GM19324 (cell line): ENCODE measurements around the gene RNF19B.
"Not testable (repeated sequence)": the region's sequence is repeated elsewhere in the genome, so short reads cannot be mapped to it uniquely, and the experiment has no call there.

Source experiments
- ATAC-seq: cut with Tn5 transposase; IDR thresholded peaks from one replicate; pipeline ENCODE4 v1.9.1; 2021; ENCODE audit warnings: mild to moderate bottlenecking, moderate library complexity; ENCODE audit not compliant: unreplicated experiment, low FRiP score

The RNF19B gene

DNA sequence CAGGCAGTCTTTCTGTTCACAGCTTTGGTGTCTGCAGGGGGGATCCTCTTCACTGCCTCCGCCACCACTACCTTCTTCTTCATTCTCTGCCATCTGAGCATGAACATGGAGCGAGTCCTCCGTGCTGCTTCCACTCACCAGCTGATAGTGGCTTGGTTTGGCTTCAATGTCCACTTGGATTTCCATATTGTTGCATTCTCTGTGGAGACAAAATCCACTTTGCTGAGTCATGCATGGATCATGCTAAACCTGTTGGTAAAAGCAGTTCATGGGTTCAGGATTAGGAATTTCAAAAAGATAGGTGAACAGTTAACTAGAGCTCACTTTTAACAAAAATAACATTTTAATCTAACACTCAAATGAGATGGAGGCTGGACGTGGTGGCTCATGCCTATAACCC lies 27.5 kb downstream of the RNF19B start:
- no peak for ATAC-seq

DNA sequence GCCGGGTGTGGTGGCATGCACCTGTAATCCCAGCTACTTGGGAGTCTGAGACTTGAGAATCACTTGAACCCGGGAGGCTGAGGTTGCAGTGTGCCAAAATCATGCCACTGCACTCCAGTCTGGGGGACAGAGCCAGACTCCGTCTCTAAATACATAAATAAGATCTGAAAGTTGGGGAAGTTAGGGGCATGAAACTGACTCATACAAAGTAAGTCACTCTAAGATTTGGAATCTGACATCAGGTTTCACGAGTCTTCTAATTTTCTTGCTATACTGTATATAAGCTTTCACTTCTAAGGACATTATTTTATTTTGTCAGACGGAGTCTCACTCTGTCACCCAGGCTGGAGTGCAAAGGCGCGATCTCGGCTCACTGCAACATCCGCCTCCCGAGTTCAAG lies 30.1 kb downstream of the RNF19B start:
- ATAC-seq, result no peak

DNA sequence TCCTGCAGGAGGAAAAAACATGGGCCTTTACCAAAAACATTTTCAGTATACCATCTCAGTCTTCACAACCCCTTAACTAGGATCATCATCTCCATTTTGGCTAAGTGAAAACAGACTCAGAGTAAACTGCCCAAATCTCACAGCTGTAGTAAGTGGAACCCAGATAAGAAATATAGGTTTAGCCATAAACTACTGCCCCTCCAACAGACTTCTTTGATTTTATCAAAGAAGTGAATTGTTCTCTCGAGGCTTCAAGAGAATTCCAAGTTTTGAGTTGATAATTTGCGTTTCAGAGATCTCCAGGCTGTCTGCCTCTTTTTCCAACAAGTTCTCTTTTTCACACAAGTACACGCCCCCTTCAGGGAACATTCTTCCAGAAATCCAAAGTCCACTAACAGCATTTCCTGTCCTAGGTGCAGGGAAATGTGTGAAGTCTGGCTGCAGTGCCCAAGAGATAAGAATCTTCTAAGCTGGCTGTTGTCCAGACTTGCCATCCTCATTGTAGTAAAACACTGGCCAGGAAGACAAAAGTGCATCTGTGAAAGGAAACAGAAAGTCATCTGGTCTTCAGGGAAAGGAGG lies 30.8 kb downstream of the RNF19B start:
- no peak for ATAC-seq

DNA sequence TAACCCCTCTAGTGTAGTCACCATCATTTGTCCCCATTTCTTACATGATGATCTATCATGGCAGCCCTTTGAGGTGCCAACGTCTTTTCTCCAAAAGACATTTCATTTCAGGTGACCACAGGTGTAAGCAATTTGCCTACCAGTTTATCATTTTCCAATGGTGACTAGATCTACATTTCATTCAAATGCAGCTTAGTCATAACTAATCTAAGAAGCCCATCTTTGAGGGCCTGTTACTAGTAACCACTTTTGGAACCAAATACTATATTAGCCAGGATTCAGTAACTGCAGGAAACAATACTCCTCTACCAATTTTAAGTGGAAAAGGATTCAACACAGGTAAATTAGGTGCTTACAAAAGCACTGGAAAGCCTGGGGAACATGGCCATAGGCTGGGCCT lies 32.8 kb downstream of the RNF19B start:
- no peak for ATAC-seq

DNA sequence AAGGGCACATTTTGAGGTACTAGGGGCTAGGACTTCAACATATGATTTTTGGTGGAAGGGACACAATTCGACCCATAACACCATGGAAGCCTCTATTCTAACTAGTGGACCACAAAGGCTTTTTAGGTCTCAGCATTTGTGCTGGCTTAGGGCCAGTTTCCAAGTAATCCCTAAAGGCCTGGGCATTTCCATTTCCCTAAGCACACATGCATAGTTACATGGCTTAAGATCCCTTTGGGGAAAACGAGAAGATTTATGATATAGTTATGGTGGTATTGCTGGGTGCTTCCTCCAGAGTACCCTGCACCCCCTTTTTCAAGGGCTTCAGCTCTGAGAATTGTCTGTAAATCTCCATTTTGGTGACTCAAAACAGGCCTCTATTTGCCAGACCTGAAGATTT lies 35.2 kb downstream of the RNF19B start:
- no peak for ATAC-seq

DNA sequence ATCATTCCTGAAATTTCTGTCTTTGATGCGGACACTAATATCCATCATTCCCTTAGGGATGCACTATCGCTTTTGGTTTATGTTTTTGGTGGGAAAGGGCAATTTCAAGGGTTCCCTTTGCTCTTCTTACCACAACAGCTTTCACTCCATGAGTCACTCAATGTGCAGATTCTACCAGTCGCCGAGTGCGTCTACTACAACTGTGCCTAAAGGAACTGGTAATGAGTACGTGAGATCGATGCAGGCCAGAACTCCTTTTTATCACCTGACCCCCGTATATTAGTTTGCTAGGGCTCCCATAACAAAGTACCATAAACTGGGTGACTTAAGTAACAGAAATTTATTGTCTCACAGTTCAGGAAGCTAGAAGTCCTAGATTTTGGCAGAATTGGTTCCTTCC lies 35.9 kb downstream of the RNF19B start:
- no peak for ATAC-seq

DNA sequence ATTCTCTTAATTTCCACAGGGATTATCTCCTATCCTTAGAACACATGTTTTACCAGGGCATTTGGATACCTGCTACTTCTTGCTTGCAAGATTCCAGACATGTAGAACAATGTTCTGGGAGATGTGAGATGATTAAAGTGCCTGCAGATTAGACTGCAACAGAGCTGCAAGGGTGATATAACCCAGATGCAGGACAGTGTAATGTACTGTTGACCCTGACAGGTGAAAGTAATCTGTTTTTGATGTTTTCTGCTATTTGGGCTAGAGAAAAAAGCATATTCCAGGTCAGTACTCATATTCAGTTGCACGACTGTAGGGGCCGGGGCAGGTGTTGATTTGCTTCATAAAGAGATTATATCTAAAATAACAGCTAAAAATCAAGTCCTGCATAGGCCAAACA lies 36.3 kb downstream of the RNF19B start:
- ATAC-seq, result no peak

DNA sequence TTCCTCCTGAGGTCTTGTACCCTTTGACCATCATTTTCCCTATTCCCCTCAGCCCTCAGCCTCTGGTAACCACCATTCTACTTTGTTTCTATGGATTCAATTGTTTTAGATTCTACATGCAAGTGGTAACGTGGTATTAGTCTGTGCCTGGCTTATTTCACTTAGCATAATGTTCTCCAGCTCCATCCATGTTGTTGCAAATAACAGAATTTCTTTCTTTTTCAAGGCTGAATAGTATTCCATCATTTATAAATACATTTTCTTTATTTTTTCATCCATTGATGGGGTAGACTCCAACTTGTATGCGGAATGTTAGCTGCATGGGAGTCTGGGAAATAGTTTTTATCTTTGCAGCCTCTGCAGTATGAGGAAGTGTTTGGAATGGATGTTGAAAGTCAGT lies 37.2 kb downstream of the RNF19B start:
- no peak for ATAC-seq

DNA sequence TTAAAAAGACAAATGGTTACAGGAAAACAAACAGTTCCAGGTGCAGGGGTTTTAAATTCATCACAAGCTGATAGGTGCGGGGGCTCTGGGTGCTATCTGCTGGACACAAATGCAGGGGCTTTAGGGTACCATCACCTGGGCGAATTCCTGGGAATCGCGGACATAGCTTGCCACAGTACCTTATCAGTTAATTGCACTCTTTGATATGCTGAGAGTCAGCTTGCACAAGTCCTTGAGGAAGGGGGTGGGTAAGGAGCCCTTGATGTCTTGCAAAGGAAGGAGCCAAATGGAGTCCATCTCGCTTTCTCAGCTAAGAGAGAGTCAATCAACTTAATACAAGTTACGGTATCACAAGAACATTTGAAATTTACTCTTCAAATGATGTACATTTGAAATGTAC lies 38.0 kb downstream of the RNF19B start:
- no peak for ATAC-seq

DNA sequence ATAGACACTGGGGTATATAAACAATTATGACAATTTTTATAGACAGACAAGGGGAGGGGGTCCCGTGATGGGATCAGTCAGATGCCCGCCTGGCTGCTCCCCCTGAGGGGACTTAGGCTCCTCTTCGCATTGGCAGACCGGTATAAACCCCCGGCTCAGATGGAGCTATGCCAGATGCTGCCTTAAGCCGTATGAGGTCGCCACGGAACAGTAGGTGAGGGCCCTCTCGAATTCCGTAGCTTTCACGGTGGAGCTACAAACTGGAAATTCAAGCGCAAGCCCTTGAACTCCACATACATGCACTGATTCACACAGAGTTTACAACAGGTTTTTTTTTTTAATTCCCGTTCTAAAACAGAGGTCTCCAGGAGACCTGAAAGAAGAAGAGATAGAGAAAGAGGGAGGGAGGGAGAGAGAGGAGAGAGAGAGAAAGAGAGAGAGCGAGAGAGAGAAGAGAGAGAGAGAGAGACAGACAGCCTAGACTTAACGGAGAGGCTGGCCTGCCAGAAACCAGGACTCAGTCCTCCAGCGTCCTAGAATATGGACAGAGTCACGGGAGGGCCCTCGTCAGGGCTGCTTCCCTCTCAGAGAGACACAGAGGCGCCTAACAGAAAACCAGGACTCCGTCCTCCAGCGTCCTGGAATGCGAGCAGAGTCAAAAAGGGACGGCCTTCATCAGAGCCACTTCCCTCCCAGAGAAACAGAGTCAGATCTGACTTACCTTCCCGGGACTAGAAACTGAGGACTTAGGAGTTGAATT lies 39.0 kb downstream of the RNF19B start:
- no peak for ATAC-seq

DNA sequence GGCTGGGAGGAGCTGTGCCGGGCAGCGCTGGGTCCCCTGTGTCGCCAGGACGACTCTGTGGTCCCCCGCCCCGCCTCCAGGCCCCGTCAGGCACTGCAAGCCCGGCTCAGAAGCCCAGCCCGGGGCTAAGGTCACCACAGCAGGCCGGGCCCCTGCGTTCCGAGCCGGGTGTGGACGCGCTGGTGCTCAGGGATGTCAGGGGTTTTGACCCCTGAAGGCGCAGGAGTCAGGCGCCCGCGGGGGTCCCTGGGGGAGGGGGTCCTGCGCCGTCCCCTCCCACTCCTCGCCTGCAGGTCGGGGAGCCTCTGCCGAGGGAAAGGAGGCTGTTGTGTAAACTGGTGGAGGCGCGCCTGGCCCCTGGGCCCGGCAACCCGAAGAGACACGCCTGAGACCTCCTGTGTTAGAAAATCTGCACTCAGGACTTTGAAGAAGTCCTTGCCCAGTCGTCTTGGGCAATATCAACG lies 39.7 kb downstream of the RNF19B start:
- ATAC-seq, result no peak

DNA sequence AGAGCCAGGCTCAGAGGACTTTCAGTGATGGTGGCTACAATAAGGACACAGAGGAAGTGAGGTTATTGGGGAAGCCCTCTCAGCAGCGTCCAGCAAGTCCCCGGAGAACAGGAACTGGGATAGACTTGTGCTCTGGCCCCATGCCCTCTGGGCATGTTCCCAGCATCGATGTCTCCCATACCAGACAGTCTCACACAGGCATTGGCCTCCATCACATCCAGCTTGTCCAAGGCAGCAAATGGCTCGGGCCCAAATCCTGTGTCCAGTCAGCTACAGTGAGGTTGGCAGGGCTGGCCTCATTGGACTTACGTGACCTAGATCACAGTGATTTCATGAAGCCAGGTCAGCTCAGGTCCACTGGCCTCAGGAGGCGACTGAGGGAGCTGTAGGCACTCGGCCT lies 43.8 kb downstream of the RNF19B start:
- ATAC-seq, result no peak

DNA sequence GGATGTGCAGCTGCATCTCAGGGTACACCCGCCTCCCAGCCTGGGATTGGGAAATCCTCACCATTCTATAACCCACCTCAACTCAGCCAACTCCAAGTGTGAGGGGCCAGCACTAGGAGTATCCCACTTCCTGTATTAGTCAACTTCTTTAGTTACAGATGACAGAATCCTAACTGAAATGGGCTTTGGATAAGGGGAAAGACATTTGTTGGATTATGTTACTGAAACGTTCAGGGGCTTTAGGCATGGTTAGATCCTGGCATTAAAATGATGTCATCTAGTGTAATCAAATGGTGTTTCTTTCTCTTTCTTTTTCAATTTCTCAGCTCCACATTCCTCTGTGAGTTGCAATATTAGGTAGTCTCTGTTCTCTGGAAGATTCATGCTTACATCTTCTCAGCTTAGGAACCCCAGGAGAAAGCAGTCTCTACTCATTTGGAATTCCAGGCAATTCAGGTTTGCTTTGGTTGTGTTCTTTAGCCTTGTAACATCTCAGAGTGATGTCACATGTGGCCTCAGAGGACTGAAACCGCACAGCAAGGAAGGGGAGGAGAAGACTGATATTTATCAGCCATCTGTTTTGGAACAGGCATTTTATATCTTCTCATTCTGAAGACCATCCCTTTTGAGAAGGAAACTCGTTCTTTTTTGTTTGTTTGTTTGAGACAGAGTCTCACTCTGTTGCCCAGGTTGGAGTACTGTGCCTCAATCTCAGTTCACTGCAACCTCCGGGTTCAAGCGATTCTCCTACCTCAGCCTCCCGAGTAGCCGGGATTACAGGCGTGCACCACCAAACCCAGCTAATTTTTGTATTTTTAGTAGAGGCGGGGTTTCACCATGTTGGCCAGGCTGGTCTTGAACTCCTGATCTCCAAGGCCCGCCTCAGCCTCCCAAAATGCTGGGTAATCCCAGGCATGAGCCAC lies 44.5 kb downstream of the RNF19B start:
- no peak for ATAC-seq

DNA sequence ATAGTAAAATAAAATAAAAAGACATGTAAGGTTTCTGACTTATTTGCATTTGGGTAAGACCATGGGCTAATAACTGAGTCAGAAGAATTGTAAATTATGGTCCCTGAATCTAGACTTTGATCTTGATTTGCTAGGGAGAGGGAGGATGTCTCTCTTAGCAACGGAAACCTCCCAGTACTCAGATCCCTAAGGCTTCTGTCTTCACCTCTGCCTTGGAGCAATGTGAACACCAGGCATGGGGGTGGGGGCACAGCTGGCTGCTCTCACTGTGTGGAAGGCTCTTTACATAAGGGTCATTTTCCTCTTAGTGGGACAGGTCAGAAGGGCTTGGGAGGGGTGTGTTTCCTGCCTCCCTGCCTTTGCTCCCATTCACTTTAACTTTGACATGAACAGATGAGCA lies 46.4 kb downstream of the RNF19B start:
- ATAC-seq, result no peak

DNA sequence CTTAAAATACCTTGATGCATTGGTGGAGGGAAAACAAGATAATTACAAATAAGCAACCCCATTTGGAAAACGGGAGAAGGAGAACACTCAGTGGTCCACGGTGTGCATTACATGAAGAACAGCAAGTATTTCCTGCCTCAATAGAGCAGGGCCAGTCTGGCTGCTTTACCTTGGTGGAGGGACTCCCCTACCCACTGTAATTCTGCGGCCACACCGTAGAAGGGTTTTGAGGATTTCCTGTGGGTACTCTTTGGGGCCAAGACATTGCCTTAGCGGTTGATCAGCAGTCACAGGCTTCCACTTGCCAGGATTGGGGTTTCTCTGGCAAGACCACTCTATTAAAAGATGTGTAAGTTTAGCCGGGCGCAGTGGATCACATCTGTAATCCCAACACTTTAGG lies 47.1 kb downstream of the RNF19B start:
- no peak for ATAC-seq

DNA sequence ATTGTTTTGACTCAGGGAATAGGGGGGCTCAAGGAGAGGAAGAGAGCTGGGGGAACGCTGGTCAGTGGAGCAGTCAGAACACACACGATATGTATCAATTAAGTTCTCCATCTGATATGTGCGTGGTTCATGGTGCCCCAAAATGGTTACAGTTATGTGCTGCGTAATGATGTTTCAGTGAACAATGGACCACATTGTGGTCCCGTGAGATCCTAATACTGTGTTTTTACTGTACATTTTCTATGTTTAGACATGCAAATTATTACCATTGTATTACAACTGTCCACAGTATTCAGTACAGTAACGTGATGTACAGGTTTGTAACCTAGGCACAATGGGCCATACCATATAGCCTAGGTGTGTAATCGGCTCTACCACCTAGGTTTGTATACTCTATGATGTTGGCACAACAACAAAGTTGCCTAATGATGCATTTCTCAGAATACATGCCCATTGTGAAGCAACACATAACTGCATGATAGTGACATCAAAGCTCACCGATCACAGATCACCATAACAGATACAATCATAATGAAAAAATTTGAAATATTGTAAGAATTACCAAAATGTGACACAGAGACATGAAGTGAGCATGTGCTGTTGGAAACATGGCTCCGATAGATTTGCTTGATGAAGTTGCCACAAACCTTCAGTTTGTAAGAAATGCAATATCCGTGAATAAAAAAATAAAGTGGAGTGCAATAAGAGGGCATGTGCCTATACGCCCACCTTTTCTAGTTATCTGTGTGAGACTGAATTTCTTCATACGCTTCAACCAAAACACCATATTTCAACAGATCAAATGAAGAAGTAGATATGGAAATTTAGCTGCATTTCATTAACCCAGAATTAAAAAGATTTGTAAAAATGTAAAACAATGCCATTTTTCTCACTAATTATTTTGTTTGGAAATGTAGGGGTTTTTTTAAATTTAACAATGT lies 48.6 kb downstream of the RNF19B start:
- no peak for ATAC-seq

DNA sequence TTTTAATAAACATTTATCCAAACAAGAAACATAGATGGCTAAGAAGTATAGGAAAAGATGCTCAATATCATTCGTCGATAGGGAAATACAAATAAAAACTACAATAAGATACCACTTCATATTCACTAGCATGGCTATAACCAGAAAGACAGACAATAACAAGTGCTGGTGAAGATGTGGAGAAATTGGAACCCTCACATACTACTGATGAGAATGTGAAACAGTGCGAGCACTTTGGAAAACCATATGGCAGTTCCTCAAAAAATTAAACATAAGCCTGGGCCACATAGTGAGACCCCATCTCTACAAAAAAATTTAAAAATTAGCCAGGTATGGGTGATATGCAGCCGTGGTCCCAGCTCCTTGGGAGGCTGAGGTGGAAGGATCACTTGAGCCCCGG lies 54.3 kb downstream of the RNF19B start:
- no peak for ATAC-seq

DNA sequence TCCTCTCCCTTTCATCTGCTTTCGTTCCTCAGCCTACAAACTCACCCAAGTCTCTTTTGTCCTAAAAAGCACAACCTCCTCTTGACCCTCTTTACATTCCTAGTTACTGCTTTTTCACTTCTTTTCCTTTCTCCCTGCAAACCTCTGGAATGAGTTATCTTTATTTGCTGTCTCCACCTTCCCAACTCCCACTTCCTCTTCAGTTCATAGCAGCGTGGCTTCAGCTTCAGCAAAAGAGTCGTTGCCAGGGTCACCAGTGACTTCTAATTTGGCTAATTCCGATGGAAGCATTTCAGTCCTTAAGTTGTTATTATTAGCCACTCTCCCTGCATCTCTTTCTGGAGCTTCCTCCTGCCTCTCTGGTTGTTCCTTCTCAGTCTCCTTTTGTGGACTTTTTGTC lies 57.2 kb downstream of the RNF19B start:
- no peak for ATAC-seq

DNA sequence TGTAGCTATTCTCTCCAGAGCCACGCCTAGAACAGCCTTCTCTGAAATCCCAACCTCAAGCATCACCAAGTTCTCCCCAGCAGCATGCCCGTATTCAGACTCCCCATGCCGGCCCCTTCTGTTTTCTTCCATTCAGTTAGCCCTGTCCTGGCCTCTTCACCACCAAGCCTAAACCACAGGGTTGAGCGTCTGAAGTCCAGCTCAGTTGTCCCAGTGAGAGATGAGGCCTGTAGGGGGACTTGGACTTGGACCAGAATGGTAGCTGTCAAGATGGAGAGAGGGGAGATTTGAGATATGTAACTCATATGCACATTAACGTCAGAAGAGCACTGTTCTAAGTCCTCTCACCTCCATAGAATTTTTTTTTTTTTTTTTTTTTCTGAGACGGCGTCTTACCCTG lies 58.0 kb downstream of the RNF19B start:
- no peak for ATAC-seq

DNA sequence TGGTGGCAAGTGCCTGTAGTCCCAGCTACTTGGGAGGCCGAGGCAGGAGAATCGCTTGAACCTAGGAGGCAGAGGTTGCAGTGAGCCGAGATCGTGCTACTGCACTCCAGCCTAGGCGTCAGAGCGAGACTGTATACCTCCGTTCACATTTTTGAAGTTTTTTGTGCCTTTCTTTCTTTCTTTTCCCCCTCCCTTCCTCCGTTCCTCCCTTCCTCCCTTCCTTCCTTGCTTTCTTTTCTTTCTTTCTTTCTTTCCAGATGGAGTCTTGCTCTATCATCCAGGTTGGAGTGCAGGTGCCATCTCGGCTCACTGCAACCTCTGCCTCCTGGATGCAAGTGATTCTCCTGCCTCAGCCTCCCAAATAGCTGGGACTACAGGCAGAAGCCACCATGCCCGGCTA lies 59.0 kb downstream of the RNF19B start:
- ATAC-seq, result not testable (repeated sequence)
